ENCODE measurements around the gene CYTH2. TPM values are rescaled to one million over a fixed set of nuclear protein-coding genes. Genes with fewer than 3 reads are reported as not detected.

CYTH2 gene, protein sequence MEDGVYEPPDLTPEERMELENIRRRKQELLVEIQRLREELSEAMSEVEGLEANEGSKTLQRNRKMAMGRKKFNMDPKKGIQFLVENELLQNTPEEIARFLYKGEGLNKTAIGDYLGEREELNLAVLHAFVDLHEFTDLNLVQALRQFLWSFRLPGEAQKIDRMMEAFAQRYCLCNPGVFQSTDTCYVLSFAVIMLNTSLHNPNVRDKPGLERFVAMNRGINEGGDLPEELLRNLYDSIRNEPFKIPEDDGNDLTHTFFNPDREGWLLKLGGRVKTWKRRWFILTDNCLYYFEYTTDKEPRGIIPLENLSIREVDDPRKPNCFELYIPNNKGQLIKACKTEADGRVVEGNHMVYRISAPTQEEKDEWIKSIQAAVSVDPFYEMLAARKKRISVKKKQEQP
- total RNA-seq = 10 to 100 TPM; 50.6 to 79.4 TPM

DNA sequence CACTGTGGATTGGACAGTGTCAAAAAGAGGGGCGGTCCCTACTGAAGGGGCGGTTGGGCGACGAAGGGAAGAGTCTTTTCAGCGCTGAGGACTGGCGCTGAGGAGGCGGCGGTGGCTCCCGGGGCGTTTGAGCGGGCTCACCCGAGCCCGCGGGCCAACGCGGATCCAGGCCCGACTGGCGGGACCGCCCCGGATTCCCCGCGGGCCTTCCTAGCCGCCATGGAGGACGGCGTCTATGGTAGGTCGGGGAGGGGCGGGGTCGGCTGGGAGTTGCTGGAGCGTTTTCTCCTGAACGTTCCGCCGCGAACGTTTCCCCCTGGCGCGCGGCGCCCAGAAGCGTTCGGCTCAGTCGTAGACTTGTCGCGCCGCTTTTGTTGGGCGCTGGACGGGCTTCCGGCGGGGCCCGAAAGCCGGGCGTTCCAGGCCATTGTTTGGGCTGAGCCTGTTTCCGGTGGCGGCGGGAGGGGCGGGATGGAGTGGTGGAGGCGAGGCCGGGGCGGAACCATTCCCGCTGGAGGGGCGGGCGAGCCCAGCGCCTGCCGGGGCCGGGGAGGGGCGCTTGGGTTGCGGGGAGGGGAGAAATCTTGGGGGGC is at the start of gene CYTH2:
CYTH2 (plus strand) TSS at position 81 of the 593 bp plus-strand sequence; CDS start at position 220, 139 bp downstream.
- Histone ChIP-seq H3K9me3 (no peaks in the 10 kb centered on the region), H3K4me3 (peak within 1 kb of the TSS; percentile 89), H3K36me3 (peaks cover 33% of the 10 kb centered on the region), H3K4me1 (ENCODE audit: control insufficient read depth in 1 of 2, low read depth in 2 of 2) (peaks cover 6 to 18% of the 10 kb centered on the region in 2 donors), H3K27me3 (replicated peaks; ENCODE audit: insufficient read depth) (no peaks in the 10 kb centered on the region), H3K27ac (peak within 1 kb of the TSS; percentile 95 to 97)
- TF ChIP-seq, protein P1, sequence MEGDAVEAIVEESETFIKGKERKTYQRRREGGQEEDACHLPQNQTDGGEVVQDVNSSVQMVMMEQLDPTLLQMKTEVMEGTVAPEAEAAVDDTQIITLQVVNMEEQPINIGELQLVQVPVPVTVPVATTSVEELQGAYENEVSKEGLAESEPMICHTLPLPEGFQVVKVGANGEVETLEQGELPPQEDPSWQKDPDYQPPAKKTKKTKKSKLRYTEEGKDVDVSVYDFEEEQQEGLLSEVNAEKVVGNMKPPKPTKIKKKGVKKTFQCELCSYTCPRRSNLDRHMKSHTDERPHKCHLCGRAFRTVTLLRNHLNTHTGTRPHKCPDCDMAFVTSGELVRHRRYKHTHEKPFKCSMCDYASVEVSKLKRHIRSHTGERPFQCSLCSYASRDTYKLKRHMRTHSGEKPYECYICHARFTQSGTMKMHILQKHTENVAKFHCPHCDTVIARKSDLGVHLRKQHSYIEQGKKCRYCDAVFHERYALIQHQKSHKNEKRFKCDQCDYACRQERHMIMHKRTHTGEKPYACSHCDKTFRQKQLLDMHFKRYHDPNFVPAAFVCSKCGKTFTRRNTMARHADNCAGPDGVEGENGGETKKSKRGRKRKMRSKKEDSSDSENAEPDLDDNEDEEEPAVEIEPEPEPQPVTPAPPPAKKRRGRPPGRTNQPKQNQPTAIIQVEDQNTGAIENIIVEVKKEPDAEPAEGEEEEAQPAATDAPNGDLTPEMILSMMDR (IDR thresholded peaks at IDR 0.05) = no peak
- ATAC-seq (ENCODE audit: insufficient number of reproducible peaks, low FRiP score, low read depth) = peak; percentile 42
- DNase-seq (ENCODE audit: low spot score) = peak; percentile 63

DNA sequence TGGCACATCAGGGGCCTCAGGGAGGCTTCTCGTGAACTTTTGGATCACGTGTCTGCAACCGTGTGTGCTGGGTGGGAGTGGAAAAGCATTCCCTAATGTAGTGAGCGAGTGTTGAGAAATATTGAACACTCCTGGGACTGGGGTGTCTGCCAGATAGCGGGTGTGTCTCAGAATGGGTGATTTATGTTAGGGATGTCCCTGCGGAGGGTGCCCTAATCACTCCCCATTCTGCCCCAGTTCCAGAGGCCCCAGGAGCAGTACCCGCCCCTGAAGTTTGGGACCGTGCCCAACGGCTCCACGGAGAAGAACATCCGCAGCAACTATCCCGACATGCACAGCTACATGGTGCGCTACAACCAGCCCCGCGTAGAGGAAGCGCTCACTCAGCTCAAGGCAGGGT is 47.6 kb upstream of the CYTH2 start:
- no peak for DNase-seq (ENCODE audit: low spot score)
- no peak for ATAC-seq (ENCODE audit: insufficient number of reproducible peaks, low FRiP score, low read depth)
- TF ChIP-seq, protein P1 (IDR thresholded peaks at IDR 0.05) = no peak
- no peaks in the 10 kb centered on the region for H3K27me3 ChIP-seq (replicated peaks; ENCODE audit: insufficient read depth)
- H3K4me1 ChIP-seq (ENCODE audit: control insufficient read depth in 1 of 2, low read depth in 2 of 2) = no peaks in the 10 kb centered on the region
- H3K36me3 ChIP-seq = no peaks in the 10 kb centered on the region
- no peak overlapping the region for H3K4me3 ChIP-seq
- no peaks in the 10 kb centered on the region for H3K9me3 ChIP-seq
- no peak overlapping the region for H3K27ac ChIP-seq

DNA sequence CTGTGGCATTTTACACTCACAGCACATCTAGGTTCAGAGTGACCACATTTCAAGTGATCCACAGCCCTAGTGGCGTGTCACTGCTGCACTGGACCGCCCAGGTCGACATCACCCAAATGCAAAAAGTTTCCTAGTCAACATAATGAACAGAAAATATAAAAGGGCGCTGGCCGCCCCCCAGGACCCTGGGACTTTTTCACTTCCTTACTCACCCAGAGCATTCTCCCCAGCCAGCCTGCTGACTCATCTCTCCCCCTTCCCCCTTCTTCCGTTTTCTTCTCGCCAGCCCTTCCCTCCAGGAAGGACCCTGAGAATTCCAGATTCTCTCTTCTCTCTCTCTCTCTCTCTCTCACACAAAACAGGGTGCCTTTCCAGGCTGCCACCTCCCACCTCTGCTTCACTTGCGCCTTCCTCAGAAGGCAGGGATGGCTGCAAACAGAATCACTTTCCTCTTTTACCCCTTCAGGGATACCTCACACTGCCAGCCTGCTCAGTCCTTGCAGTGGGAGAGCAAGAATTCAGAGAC is 44.4 kb upstream of the CYTH2 start:
- Histone ChIP-seq H3K36me3 (no peaks in the 10 kb centered on the region), H3K4me1 (ENCODE audit: control insufficient read depth in 1 of 2, low read depth in 2 of 2) (no peaks in the 10 kb centered on the region), H3K27ac (no peak overlapping the region), H3K9me3 (no peaks in the 10 kb centered on the region), H3K27me3 (replicated peaks; ENCODE audit: insufficient read depth) (no peaks in the 10 kb centered on the region), H3K4me3 (peak overlapping the region; percentile 35)
- TF ChIP-seq, protein P1 (IDR thresholded peaks at IDR 0.05) = no peak
- DNase-seq (ENCODE audit: low spot score) (no peak), ATAC-seq (ENCODE audit: insufficient number of reproducible peaks, low FRiP score, low read depth) (no peak)

DNA sequence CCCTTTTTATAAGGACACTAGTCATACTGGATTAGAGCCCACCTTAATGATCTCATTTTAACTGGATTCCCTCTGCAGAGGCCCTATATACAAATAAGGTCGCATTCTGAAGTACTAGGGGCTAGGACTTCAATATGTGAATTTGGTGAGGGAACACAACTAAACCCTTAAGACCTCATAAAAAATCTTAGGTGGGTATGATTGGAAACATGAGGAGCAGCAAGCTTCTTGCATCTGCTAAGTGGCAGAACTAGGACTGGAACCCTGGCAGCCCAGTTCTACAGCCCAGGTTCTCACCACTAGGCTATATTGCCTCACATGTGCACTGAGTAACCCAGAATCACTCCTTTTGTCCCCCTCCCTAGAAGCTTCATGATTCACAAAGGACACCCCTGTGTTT is 40.5 kb upstream of the CYTH2 start:
- DNase-seq (ENCODE audit: low spot score) (no peak), ATAC-seq (ENCODE audit: insufficient number of reproducible peaks, low FRiP score, low read depth) (no peak)
- H3K36me3 ChIP-seq = no peaks in the 10 kb centered on the region
- no peak overlapping the region for H3K4me3 ChIP-seq
- no peaks in the 10 kb centered on the region for H3K27me3 ChIP-seq (replicated peaks; ENCODE audit: insufficient read depth)
- no peaks in the 10 kb centered on the region for H3K9me3 ChIP-seq
- no peaks in the 10 kb centered on the region for H3K4me1 ChIP-seq (ENCODE audit: control insufficient read depth in 1 of 2, low read depth in 2 of 2)
- TF ChIP-seq, protein P1 (IDR thresholded peaks at IDR 0.05) = no peak
- H3K27ac ChIP-seq = no peak overlapping the region

DNA sequence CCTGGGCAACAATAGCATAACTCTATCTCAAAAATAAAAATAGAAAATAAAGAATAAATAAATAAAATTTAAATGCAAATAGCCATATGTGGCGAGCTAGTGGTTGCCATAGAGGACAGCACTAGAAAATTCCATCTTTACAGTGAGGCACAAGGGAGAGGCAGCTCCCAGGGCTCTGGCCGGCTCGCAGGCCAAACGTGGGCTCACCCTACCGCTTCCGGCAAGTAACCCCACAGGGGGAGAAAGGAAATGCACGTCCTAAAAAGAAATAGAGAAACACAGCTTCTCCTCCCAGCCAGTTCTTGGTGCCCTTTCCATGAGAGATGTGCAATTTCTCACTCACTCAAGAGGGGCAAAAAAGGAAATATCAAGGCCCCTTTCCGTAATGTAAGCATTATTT is 35.8 kb upstream of the CYTH2 start:
- H3K4me3 ChIP-seq = no peak overlapping the region
- H3K27ac ChIP-seq = no peak overlapping the region
- TF ChIP-seq, protein P1 (IDR thresholded peaks at IDR 0.05) = no peak
- no peaks in the 10 kb centered on the region for H3K36me3 ChIP-seq
- no peaks in the 10 kb centered on the region for H3K27me3 ChIP-seq (replicated peaks; ENCODE audit: insufficient read depth)
- H3K4me1 ChIP-seq (ENCODE audit: control insufficient read depth in 1 of 2, low read depth in 2 of 2) = no peaks in the 10 kb centered on the region
- ATAC-seq (ENCODE audit: insufficient number of reproducible peaks, low FRiP score, low read depth) (no peak), DNase-seq (ENCODE audit: low spot score) (no peak)
- H3K9me3 ChIP-seq = no peaks in the 10 kb centered on the region

Data from thoracic aorta (tissue), 2 donors.